H9 (cell line): ENCODE results near the gene SGO1. TPM values are rescaled to one million over a fixed set of nuclear protein-coding genes. Genes with fewer than 3 reads are reported as not detected.

ENCODE experiments used
- DNase-seq: peaks from one replicate; pipeline ENCODE4 v3.0.0-alpha.2; 2017
- H2AFZ ChIP-seq: one replicate; pipeline ENCODE4 v1.6.1; 2013; ENCODE audit warnings: mild to moderate bottlenecking, low read length, control low read depth, moderate library complexity
- H2AK5ac ChIP-seq: 2 replicates; pipeline ENCODE4 v1.6.1; 2013; ENCODE audit warnings: low read length, control low read depth, mixed read lengths; ENCODE audit not compliant: insufficient read length
- H2BK120ac ChIP-seq: one replicate; pipeline ENCODE4 v1.6.1; 2013; ENCODE audit warnings: low read depth, mild to moderate bottlenecking, low read length, control low read depth, inconsistent platforms; ENCODE audit not compliant: poor library complexity, severe bottlenecking
- H2BK12ac ChIP-seq: 2 replicates; pipeline ENCODE4 v1.6.1; 2013; ENCODE audit warnings: low read length, control low read depth, mixed read lengths, low read depth; ENCODE audit not compliant: insufficient read length
- H2BK15ac ChIP-seq: 2 replicates; pipeline ENCODE4 v1.6.1; 2013; ENCODE audit warnings: low read depth, low read length, control low read depth
- H2BK20ac ChIP-seq: one replicate; pipeline ENCODE4 v1.6.1; 2013; ENCODE audit warnings: low read depth, mild to moderate bottlenecking, low read length, control low read depth, inconsistent platforms; ENCODE audit not compliant: poor library complexity, severe bottlenecking
- H2BK5ac ChIP-seq: 2 replicates; pipeline ENCODE4 v1.6.1; 2013; ENCODE audit warnings: low read length, control low read depth, mixed read lengths; ENCODE audit not compliant: insufficient read length
- H3K14ac ChIP-seq: 2 replicates; pipeline ENCODE4 v1.6.1; 2013; ENCODE audit warnings: low read length, control low read depth; ENCODE audit not compliant: insufficient read depth
- H3K18ac ChIP-seq: 2 replicates; pipeline ENCODE4 v1.6.1; 2013; ENCODE audit warnings: low read depth, mild to moderate bottlenecking, mixed read lengths, low read length, control low read depth; ENCODE audit not compliant: insufficient read length
- H3K23ac ChIP-seq: 2 replicates; pipeline ENCODE4 v1.6.1; 2013; ENCODE audit warnings: low read length, control low read depth, mixed read lengths, low read depth; ENCODE audit not compliant: insufficient read length
- H3K23me2 ChIP-seq: 2 replicates; pipeline ENCODE4 v1.6.1; 2013; ENCODE audit warnings: low read depth, mild to moderate bottlenecking, mixed read lengths, low read length, control low read depth; ENCODE audit not compliant: insufficient read length, poor library complexity, severe bottlenecking
- H3K27ac ChIP-seq: 2 replicates; pipeline ENCODE4 v1.5.1; 2013; ENCODE audit warnings: low read length, control low read depth, mixed read lengths, low read depth; ENCODE audit not compliant: insufficient read length
- H3K27me3 ChIP-seq: 2 replicates; pipeline ENCODE4 v1.6.1; 2013; ENCODE audit warnings: low read length, control low read depth, inconsistent platforms; ENCODE audit not compliant: insufficient read depth
- H3K4ac ChIP-seq: 2 replicates; pipeline ENCODE4 v1.6.1; 2013; ENCODE audit warnings: low read depth, mild to moderate bottlenecking, control low read depth, inconsistent platforms, low read length, moderate library complexity
- H3K4me1 ChIP-seq: 2 replicates; pipeline ENCODE4 v1.6.1; 2013; ENCODE audit warnings: low read length, control low read depth, inconsistent platforms; ENCODE audit not compliant: insufficient read depth
- H3K4me2 ChIP-seq: 2 replicates; pipeline ENCODE4 v1.6.1; 2013; ENCODE audit warnings: low read length, control low read depth, mixed read lengths; ENCODE audit not compliant: insufficient read length, insufficient read depth
- H3K56ac ChIP-seq: 2 replicates; pipeline ENCODE4 v1.6.1; 2013; ENCODE audit warnings: low read depth, mild to moderate bottlenecking, mixed read lengths, low read length, control low read depth; ENCODE audit not compliant: insufficient read length
- H3K79me1 ChIP-seq: 2 replicates; pipeline ENCODE4 v1.6.1; 2013; ENCODE audit warnings: low read depth, mild to moderate bottlenecking, moderate library complexity, low read length, control low read depth, inconsistent platforms; ENCODE audit not compliant: insufficient read depth, poor library complexity, severe bottlenecking
- H3K79me2 ChIP-seq: 2 replicates; pipeline ENCODE4 v1.6.1; 2013; ENCODE audit warnings: low read length, control low read depth, inconsistent platforms; ENCODE audit not compliant: insufficient read depth
- H3K9ac ChIP-seq: 2 replicates; pipeline ENCODE4 v1.6.1; 2013; ENCODE audit warnings: low read length, control low read depth, mixed read lengths; ENCODE audit not compliant: insufficient read length; ENCODE audit errors: extremely low read depth
- H3K9me3 ChIP-seq: one replicate; pipeline ENCODE4 v1.6.1; 2013; ENCODE audit warnings: low read depth, low read length, inconsistent platforms; ENCODE audit not compliant: control insufficient read depth
- H3T11ph ChIP-seq: one replicate; pipeline ENCODE4 v1.6.1; 2013; ENCODE audit warnings: mild to moderate bottlenecking, low read length, control low read depth, inconsistent platforms
- H4K20me1 ChIP-seq: one replicate; pipeline ENCODE4 v1.6.1; 2013; ENCODE audit not compliant: control insufficient read depth, insufficient read length, insufficient read depth
- H4K5ac ChIP-seq: 2 replicates; pipeline ENCODE4 v1.6.1; 2013; ENCODE audit warnings: low read depth, mild to moderate bottlenecking, mixed read lengths, low read length, control low read depth; ENCODE audit not compliant: insufficient read length
- H4K8ac ChIP-seq: replicated peaks from 2 replicates; pipeline ENCODE4 v1.6.1; 2013; ENCODE audit warnings: low read length, control low read depth, mixed read lengths, low read depth; ENCODE audit not compliant: insufficient read length
- H4K91ac ChIP-seq: 2 replicates; pipeline ENCODE4 v1.6.1; 2013; ENCODE audit warnings: low read depth, mild to moderate bottlenecking, moderate library complexity, mixed read lengths, low read length, control low read depth; ENCODE audit not compliant: insufficient read length
- H3K27ac Mint-ChIP-seq, 3 experiments: 2 replicates in 2 of 3; 3 replicates in 1 of 3; pipeline ENCODE4 v1.8.0; 2020 to 2021; ENCODE audit warnings: mixed read lengths in 3 of 3, mild to moderate bottlenecking in 1 of 3, moderate library complexity in 1 of 3
- H3K27me3 Mint-ChIP-seq: 2 replicates; pipeline ENCODE4 v1.8.0; 2021; ENCODE audit warnings: low read depth, mild to moderate bottlenecking, moderate library complexity, mixed read lengths
- H3K36me3 Mint-ChIP-seq, 3 experiments: 2 replicates in 2 of 3; 3 replicates in 1 of 3; pipeline ENCODE4 v1.8.0; 2020 to 2021; ENCODE audit warnings: low read depth in 3 of 3, mixed read lengths in 3 of 3; ENCODE audit not compliant: insufficient read depth in 1 of 3
- H3K4me1 Mint-ChIP-seq, 2 experiments: 2 replicates each; pipeline ENCODE4 v1.8.0; 2020; ENCODE audit warnings: mixed read lengths in 2 of 2
- H3K4me3 Mint-ChIP-seq, 2 experiments: 2 replicates in 1 of 2; 3 replicates in 1 of 2; pipeline ENCODE4 v1.8.0; 2020 to 2021; ENCODE audit warnings: mild to moderate bottlenecking in 2 of 2, mixed read lengths in 2 of 2, moderate library complexity in 1 of 2
- H3K9me3 Mint-ChIP-seq, 2 experiments: 2 replicates in 1 of 2; 3 replicates in 1 of 2; pipeline ENCODE4 v1.8.0; 2020; ENCODE audit warnings: mild to moderate bottlenecking in 2 of 2, mixed read lengths in 2 of 2, moderate library complexity in 1 of 2
- WGBS: extraction: QIAGEN DNeasy Blood & Tissue Kit; methylation state at CpG from one replicate; pipeline ENCODE4 v1.1.7; 2013; ENCODE audit warnings: missing lambda C conversion rate, low lambda C conversion rate, mixed read lengths; ENCODE audit not compliant: insufficient read length; ENCODE audit errors: extremely low coverage; 5-methylcytosine and 5-hydroxymethylcytosine counted together
- total RNA-seq: library from RNA; stranded (reverse); gene quantifications from 2 replicates; pipeline ENCODE4 v1.2.1, GENCODE V29; 2021
- TF ChIP-seq, protein P1 (sequence below): fragments of 200-600 bp; sonication (generic); conservative IDR thresholded peaks from 3 replicates; pipeline ENCODE4 v1.8.0; 2021; ENCODE audit warnings: antibody characterized with exemption, mild to moderate bottlenecking

The SGO1 gene
- total RNA-seq, 1 experiment from 2014 or later, result 30.7 TPM

DNA sequence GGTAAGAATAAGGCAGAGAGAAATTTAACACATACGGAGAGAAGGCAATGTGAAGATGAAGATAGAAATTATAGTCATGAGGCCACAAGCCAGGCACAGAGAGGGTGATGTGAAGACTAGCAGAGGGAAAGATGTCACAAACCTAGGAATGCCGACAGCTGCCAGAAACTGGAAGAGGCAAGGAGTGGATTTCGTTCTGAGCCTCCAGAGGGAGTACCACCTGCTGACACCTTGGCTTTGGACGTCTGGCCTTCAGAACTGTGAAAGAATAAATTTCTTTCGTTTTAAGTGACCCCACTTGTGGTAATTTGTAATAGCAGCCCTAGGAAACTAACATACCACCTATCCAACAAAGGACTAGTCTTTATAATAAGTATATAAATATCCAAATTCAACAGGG is 5.0 kb upstream of the SGO1 start:
- H3K27me3 Mint-ChIP-seq, result no peaks in the 10 kb centered on the region
- no peak overlapping the region for H3K27ac ChIP-seq
- H2BK15ac ChIP-seq, result no peak overlapping the region
- H3K9me3 ChIP-seq, result no peaks in the 10 kb centered on the region
- no peaks in the 10 kb centered on the region for H3K79me1 ChIP-seq
- H2BK120ac ChIP-seq, result no peak overlapping the region
- TF ChIP-seq, protein P1, sequence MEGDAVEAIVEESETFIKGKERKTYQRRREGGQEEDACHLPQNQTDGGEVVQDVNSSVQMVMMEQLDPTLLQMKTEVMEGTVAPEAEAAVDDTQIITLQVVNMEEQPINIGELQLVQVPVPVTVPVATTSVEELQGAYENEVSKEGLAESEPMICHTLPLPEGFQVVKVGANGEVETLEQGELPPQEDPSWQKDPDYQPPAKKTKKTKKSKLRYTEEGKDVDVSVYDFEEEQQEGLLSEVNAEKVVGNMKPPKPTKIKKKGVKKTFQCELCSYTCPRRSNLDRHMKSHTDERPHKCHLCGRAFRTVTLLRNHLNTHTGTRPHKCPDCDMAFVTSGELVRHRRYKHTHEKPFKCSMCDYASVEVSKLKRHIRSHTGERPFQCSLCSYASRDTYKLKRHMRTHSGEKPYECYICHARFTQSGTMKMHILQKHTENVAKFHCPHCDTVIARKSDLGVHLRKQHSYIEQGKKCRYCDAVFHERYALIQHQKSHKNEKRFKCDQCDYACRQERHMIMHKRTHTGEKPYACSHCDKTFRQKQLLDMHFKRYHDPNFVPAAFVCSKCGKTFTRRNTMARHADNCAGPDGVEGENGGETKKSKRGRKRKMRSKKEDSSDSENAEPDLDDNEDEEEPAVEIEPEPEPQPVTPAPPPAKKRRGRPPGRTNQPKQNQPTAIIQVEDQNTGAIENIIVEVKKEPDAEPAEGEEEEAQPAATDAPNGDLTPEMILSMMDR, result peak; percentile 39
- peak; percentile 36 for DNase-seq
- no peak overlapping the region for H2BK5ac ChIP-seq
- H3K4me1 ChIP-seq, result no peaks in the 10 kb centered on the region
- no peak overlapping the region for H2BK12ac ChIP-seq
- no peak overlapping the region for H2AK5ac ChIP-seq
- H3K14ac ChIP-seq, result no peak overlapping the region
- H3K4me2 ChIP-seq, result no peak overlapping the region
- no peak overlapping the region for H3K56ac ChIP-seq
- no peak overlapping the region for H3K9ac ChIP-seq
- no peak overlapping the region for H3T11ph ChIP-seq
- no peak overlapping the region for H3K4ac ChIP-seq
- H3K36me3 Mint-ChIP-seq, result no peaks in the 10 kb centered on the region
- H3K4me3 Mint-ChIP-seq, result no peak overlapping the region
- no peaks in the 10 kb centered on the region for H3K79me2 ChIP-seq
- H3K4me1 Mint-ChIP-seq, result peaks cover 3 to 6% of the 10 kb centered on the region in 2 experiments; a peak in 2 of 4 replicates
- no peaks in the 10 kb centered on the region for H3K27me3 ChIP-seq
- no peaks in the 10 kb centered on the region for H4K20me1 ChIP-seq
- H3K18ac ChIP-seq, result no peak overlapping the region
- peaks cover 6% of the 10 kb centered on the region for H3K23me2 ChIP-seq
- no peak overlapping the region for H3K27ac Mint-ChIP-seq
- WGBS, result no CpG with 5 or more reads among the region's 5 CpGs
- no peak overlapping the region for H4K8ac ChIP-seq
- H3K9me3 Mint-ChIP-seq, result no peaks in the 10 kb centered on the region
- no peak overlapping the region for H4K91ac ChIP-seq
- H4K5ac ChIP-seq, result no peak overlapping the region
- no peak overlapping the region for H2BK20ac ChIP-seq
- no peak overlapping the region for H3K23ac ChIP-seq
- H2AFZ ChIP-seq, result no peak overlapping the region
